Erythroblast (primary cell): Measurements from ENCODE around the gene ZCCHC7.

Experiments
- GATA1 ChIP-seq: IDR thresholded peaks from 2 replicates; pipeline ENCODE4 v1.6.1; 2011; ENCODE audit warnings: low read depth, mild to moderate bottlenecking, control low read depth, low read length, moderate library complexity
- POLR2A ChIP-seq: IDR thresholded peaks from 2 replicates; pipeline ENCODE4 v1.6.1; 2011; ENCODE audit warnings: mild to moderate bottlenecking, low read length

DNA sequence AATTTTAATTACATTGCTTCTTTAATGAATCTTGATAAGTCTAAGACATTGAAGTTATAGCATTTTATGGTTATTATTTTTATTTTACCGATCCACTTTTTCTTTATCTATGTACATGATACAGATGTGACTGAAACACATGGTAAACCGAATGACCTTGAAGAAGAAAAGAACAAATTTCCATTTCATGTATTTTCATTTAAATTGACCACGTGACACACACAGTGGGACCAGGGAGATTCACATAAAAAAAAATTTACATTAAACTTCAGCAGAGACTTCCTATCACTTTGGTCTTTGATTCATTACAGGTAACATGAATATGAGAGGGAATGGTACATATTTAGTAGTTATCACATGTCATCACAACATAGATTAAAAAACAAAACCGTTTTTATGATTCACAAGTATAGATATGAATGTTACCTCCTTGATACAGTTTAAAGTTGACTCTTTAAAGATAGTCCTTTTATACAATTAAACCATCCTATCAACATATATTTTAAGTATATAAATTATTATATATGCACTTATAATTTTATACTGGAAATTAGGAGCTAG, 133.1 kb downstream of the ZCCHC7 start:
- TF ChIP-seq POLR2A (no peak), GATA1 (no peak)
